Inflammatory macrophage treated with lipopolysaccharide for 1 hour (primary cell): ENCODE data around the gene AAMP.
"Not testable (repeated sequence)": the region's sequence is repeated elsewhere in the genome, so short reads cannot be mapped to it uniquely, and the experiment has no call there.

Experiments used
- DNase-seq, 2 donors: peaks; one replicate each; pipeline ENCODE4 v3.0.0-alpha.2; 2020 to 2022

Gene AAMP, protein sequence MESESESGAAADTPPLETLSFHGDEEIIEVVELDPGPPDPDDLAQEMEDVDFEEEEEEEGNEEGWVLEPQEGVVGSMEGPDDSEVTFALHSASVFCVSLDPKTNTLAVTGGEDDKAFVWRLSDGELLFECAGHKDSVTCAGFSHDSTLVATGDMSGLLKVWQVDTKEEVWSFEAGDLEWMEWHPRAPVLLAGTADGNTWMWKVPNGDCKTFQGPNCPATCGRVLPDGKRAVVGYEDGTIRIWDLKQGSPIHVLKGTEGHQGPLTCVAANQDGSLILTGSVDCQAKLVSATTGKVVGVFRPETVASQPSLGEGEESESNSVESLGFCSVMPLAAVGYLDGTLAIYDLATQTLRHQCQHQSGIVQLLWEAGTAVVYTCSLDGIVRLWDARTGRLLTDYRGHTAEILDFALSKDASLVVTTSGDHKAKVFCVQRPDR

DNA sequence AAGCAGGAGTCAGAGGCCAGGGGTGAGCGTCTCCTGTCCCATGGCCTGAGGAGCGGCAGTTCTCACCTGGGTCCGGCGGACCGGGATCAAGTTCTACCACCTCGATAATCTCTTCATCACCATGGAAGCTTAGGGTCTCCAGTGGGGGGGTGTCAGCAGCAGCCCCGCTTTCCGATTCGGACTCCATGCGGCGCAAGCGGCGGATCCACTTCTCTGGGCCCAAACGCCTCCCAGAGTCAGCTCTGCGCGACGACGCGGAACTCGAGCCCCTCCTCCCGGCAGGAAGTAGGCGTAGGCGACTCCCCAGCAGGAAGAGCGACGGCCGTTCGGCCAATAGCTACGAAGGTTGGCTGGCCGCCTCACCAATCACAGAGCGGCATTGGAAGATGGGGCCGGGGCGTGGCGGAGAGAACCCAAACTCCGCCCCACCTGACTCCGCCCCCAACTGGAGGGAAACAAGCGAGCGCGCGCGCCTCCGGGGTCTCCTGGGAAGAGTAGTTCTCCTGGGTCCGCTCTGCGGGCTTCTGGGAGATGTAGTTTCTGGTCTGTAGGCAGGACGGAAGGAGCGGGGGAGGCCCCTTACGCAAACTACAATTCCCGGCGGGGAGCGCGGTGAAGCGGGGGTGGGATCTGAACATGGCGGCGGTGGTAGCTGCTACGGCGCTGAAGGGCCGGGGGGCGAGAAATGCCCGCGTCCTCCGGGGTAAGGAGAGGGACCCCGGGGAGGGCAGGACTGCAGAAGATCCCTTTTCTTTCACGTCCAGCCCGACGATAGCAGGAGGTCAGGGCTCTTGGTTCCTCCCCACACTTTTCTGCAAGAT, at the start of gene AAMP, which contains the start of gene PNKD:
Gene AAMP (minus strand): TSS at position 238 of the 821 bp plus-strand sequence. CDS start 51 bp downstream, at position 187.
Gene PNKD (plus strand): TSS at position 620 of the 821 bp plus-strand sequence. CDS start 17 bp downstream, at position 637.
- DNase-seq: peak; percentile 100

DNA sequence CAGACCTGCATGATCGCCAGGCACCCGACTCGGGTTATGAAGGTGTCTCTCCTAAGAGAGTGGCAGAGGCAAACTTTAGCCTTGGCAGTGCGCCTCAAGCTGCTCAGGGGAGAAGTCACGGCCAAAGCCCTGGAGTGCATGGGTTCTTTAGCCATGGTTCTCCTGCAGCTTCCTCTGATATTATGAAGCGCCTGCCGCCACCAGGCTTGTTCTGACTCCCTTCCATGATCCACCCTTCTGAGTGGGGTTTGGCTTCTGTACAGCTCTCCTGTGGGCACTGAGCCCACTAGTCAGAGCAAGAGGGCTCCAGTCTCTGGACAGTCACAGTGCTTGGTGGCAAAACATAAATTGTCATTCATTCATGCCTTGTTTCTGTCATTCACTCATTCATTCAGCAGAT, 48.3 kb upstream of the AAMP start:
- no peak for DNase-seq

DNA sequence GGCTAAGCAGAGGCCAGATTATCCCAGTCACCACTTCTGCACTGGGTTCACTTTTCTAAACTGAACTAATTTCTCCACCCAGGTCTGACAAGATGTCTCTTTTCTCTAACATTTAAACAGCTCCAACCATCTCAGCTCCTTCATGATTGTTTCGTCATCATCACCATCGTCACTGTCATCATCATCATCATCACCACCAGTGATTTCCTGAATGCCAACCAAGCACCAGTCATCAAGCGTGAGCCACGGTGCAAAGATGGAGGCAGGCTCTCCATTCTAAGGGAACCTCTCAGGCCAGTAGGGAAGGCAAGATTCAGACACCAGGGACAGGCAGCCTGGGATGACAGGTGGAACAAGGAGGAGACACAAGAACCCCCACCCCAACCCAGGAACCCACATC, 47.9 kb upstream of the AAMP start:
- peak in 1 of 2 donors; percentile 23 for DNase-seq

DNA sequence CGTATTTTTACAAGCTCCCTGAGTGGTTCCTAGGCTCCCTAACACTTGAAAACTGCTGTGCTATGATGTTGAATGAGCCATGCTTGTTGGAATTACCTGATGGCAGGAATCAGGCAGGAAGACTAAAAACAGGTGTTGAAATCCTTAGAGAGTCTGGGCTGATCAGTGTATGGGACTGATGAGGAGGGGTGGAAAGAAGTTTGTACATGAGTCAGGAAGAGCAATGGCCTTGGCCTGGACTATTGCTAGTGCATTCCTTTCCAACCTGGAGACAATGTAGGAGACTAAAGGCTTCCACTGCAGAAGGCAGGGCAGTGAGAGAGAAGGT, 47.3 kb upstream of the AAMP start:
- DNase-seq: no peak

DNA sequence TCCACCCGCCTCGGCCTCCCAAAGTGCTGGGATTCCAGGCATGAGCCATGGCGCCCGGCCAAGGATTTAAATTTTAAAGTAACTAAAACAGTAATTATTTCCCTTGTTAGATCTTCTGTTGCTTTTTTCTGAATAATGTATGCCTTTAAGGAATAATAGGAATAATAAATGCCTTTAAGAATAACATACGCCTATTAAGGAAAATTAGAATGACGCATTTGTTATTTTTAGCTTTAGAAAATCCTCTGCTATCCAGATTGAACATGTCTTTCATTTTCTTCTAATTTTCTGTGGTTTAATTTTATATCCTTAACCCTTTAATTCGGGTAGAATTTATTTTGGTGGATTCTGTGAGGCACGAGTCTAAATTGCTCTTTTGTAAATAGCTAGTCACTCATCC, 45.5 kb upstream of the AAMP start:
- no peak for DNase-seq

DNA sequence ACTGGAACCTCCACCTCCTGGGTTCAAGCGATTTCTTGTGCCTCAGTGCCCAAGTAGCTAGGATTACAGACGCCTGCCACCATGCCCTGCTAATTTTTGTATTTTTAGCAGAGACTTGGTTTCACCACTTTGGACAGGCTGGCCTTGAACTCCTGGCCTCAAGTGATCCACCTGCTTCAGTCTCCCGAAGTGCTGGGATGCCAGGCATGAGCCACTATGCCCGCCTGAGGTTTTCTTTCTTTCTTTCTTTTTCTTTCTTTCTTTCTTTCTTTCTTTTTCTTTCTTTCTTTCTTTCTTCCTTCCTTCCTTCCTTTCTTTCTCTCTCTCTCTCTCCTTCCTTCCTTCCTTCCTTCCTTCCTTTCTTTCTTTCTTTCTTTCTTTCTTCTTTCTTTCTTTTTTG, 44.8 kb upstream of the AAMP start:
- not testable (repeated sequence) for DNase-seq

DNA sequence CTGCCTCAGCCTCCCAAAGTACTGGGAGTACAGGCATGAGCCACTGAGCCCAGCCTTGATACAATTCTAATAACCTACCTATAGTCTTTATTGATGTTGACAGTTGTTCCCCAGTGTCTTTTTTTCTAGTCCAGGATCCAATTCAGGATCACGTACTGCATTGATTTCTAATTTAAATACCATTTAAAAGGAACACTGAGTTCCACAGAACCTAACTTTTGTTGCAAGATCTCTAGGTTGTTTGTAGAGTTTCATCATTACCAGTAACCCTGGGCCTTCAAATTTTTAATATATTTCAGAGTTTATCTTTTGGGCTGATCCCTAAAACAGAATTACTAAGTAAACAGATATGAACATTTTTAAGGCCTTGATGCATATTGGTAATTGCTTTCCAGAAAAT, 43.4 kb upstream of the AAMP start:
- no peak for DNase-seq

DNA sequence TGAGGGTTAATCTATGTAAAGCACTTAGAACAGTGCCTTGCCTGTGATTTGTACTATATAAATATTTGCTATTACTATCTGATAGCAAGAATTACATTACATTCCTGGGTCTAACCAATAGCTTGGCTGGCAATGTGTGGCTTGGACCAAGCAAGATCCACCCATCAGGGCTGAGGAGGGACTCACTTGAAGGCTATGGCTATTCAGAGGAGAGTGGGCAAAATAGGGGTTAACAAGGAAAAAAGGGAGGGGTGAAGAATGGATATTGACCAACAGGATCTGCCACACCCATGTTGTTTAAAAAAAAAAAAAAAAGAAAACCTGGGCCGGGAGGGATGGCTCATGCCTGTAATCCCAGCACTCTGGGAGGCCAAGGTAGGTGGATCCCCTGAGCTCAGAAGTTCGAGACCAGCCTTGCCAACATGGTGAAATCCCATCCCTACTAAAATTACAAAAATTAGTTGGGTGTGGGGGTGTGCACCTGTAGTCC, 42.4 kb upstream of the AAMP start:
- no peak for DNase-seq

DNA sequence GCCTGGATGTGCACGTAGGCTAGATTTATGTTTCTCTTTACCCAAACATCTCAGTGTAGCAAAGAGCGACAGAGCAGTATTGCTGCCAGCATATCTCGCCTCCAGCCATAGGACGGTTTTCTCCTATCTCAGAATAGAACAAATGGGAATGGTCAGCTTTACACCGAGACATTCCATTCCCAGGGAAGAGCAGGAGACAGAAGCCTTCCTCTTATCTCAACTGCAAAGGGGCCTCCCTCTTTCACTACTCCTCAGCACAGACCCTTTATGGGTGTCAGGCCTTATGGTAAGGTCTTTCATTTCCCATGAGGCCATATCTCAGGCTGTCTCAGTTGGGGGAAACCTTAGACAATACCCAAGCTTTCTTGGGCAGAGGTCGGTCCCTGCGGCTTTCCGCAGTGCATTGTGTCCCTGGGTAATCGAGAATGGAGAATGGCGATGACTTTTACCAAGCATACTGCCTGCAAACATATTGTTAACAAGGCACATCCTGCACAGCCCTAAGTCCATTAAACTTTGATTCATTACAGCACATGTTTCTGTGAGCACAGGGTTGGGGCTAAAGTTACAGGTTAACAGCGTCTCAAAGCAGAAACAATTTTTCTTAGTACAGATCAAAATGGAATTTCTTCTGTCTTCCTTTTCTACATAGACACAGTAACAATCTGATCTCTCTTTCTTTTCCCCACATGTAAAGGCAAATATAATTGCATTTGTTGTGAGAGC, 41.8 kb upstream of the AAMP start:
- DNase-seq: not testable (repeated sequence)

DNA sequence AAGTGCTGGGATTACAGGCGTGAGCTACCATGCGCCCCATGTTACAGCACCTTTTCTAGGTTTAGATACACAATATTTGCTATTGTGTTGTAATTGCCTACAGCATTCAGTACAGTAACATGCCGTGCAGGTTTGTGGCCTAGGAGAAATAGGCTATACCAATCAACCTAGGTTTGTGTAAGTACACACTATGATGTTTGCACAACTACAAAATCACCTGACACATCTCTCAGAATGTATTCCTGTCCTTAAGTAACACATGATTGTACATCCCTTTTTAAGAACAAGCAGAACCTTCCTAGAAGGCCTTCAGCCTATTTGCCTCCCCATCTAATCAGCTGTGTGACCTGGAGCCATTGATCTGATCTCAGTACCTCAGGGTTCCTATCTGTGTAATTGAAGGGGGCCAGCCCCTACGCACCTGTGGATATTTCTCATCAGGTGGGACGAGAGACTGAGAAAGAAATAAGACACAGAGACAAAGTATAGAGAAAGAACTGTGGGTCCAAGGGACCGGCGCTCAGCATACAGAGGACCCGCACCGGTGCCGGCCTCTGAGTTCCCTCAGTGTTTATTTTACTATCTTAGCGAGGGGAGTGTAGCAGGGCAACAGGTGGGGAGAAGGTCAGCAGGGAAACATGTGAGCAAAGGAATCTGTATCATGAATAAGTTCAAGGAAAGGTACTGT, 41.1 kb upstream of the AAMP start:
- no peak for DNase-seq

DNA sequence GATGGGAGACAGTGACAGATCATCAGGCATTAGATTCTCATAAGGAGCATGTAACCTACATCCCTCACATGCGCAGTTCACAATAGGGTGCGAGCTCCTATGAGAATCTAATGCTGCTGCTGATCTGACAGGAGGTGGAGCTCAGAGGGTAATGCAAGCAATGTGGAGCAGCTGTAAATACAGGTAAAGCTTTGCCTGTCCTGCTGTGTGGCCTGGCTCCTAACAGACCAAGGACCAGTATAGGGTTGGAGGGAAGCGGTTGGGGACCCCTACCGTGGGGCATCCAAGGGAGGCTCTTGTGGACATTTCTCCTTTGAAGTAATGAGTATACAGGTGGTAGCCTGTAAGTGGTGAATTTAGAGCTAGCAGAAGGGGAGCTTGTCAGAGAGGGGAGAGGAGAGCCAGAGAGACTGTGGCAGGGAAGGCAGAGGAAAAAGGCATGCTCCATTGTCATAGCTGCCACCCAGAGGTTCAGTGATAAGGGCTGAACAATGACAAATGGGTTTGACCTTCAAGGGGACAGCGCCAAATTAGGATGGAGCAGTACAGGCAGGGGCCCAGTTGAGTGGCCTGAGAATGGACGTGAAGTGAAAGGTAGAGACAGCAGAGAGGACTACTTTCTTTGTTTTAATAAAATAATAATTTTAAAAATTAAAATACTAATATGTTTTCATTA, 37.6 kb upstream of the AAMP start:
- no peak for DNase-seq

DNA sequence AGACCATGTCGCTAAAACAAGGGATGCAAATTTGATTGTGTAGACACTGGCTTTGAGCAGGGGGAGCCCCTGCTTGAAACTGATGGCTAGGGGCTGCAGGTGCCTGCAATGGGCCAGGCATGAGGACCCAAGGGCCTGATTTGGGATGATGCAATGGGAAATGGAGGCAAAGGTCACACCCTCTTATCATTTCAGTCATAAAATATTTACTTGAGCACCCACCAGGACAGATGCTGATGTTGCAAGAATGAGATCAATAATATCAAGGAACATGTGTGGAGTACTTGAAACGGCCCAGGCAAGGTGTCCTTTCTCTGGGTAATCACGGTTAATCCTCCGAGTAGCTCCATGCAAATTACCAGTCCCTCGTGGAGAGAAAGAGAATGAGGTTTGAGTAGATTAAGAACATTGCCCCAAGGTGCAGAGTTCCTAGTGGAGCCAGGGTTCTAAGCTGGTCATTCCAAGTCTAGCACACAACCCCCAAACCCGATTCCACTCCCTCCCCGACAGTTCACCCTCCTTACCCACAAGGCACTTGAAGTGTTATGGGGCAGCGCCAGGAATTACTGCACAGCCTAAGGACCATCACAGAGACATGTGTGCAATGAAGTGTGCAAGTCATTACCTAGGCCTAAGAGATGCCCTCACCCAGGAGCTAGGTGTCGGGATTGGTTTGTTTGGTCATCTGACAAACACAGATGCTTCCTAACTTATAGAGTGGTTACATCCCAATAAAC, 36.4 kb upstream of the AAMP start:
- no peak for DNase-seq

DNA sequence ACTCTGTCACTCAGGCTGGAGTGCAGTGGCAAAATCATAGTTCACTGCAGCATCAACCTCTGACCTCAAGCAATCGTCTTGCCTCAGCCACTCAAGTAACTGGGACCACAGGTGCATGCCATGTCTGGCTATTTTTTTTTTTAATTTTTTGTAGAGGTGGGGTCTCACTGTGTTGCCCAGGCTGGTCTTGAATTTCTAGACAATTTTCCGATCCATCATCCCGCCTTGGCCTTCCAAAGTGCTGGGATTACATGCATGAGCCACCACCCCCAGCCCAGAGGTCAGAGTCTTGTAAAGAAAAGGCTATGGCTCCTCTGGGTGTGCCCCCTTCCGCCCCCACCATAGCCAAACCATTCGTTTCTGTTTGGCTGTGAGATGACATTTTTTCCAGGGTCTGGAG, 35.4 kb upstream of the AAMP start:
- no peak for DNase-seq

DNA sequence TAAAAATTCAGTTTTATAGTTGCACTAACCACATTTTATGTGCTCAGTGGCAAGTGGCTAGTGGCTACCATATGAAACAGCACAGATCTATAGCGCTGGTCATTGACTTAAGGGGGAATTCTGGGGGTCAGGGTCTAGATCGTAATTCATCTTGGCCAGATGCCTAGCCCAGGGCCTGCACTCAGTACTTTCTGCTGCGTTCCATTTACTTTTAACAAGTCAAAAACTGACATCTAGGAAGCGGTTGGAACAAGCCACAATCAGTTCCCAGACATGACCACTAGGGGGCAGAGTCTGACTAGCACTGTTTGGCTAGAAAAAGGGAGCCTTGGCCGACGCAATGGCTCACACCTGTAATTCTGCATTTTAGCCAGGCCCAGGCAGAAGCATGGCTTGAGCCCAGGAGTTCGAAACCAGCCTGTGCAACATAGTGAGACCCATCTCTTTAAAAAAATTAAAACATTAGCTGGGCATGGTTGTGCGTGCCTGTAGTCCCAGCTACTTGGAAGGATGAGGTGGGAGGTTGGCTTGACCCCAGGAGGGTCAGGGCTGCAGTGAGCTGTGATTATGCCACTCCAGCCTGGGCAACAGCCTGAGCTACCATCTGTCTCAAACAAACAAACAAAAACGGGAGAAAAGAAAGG, 31.4 kb upstream of the AAMP start:
- peak; percentile 57 to 98 for DNase-seq

DNA sequence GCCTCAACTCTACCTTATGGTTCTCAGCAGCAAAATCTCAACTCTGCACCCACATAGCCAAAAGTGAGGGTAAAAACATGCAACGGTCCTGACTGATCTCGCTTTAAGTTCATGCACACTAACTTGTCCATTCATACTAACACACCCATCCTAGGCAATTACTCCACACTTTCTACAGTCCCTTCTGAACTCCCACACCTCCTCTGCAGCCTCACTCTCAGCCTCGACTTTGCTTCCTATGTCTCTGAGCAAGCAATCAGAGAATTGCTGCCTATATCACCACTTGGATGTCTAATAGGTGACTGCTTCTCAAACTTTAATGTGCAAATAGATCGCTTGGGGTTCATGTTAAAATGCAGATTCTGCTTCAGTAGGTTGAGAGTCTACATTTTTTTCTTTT, 30.2 kb upstream of the AAMP start:
- peak in 1 of 2 donors; percentile 57 for DNase-seq

DNA sequence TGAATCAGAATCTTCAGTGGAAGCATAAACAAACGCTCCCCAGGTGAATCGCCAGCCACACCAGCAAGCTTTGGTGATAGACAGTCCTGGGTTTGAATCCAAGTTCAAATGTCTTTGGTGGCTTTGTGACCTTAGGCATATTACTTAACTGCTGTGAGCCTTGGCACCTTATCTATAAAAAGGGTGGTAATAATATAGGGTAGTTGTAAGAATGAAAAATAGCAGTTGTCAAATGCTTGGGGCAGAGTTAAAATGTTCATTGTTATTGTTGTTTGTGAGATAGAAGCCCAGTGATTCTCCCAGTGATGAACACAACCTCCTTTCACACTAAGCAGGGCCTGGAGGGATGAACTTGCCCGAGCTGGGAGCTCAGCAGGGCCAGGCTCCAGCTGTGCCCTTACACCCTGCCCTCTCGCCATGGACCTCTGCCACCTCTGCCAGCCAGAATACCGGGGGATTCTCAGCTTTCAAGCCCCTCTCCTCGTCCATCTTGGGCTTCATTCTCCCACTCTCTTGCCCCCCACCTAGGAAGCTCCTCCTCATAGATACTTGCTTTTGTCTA, 28.5 kb upstream of the AAMP start:
- DNase-seq: no peak

DNA sequence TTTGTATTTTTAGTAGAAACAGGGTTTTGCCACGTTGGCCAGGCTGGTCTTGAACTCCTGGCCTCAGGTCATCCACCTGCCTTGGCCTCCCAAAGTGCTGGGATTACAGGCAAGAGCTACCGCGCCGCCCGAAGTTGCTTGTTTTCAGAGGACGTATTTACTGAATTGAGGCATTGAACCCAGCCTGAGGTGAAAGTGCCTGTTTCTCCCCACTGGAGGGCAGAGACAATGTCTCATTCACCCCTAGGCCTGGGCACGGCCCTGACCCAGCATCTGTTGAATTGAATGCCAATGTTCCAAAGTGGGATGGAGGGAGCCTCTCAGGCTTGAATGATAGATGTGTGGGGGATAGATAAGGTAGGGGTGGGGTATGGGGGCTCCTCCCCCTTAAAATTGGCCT, 26.9 kb upstream of the AAMP start:
- no peak for DNase-seq

DNA sequence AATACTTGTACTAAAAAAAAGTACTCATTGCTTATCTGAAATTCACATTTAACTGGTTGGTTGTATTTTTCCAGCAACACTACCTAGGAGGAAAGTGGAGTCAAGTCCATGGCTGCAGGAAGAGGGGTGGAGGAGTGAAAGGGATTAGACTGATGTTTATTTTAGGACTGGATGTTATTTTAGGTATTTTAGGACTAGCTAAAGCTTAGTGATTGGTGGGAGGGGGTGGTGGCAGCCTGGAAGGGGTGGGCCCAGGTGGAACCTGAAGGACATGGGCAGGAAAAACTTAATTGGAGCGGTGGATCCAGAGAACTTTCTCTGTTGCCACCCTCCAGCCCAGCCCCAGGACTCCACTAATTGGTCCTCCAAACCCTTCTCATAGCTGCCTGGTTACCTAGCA, 26.3 kb upstream of the AAMP start:
- DNase-seq: no peak

DNA sequence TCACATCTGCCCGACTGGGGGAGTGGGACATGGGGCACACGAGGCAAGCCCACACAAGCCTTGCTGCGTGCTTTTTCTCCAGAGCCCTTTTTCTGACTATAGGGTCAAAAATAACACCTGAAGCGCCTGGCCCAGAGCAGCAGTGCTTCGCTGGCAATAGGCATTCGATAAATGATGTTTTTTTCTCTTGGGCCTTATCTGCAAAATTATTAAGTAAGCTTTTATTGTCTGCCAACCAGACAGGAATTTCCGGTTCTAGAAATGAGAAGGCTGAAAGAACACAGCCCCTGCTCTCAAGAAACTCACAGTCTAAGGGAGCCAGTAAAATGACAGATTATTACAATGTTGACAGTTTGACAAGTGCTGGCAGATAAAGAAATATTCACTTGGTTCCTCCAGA, 25.1 kb upstream of the AAMP start:
- DNase-seq: no peak

DNA sequence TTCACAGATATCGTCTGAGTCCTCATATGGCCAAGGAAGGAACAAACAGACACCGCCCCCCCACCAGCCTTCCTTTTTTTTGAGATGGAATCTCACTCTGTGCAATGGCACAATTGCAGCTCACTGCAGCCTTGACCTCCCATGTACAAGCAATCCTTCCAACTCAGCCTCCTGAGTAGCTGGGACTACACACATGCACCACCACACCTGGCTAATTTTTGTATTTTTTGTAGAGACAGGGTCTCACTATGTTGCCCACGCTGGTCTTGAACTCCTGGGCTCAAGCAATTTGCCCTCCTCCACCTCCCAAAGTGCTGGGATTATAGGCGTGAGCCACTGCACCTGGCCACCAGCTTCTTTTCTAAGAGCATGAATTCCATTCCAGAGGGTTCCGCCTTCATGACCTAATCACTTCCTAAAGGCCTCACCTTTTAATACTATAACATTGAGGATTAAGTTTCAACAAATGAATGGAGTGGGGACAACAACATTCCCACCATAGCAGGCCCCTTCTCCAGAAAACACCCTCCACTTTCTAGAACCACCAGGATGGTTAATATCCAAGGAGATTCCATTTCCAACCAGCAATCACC, 24.6 kb upstream of the AAMP start:
- no peak for DNase-seq
